CD4-positive, alpha-beta T cell treated with Interleukin-21 for 1 hour (primary cell): Measurements from ENCODE around the gene GLYAT.
A peak's percentile ranks its signal among the peaks of the same experiment; 100 is the strongest.

ENCODE experiments used
- DNase-seq: peaks from one replicate; pipeline ENCODE4 v3.0.0-alpha.2; 2020

GLYAT gene

DNA sequence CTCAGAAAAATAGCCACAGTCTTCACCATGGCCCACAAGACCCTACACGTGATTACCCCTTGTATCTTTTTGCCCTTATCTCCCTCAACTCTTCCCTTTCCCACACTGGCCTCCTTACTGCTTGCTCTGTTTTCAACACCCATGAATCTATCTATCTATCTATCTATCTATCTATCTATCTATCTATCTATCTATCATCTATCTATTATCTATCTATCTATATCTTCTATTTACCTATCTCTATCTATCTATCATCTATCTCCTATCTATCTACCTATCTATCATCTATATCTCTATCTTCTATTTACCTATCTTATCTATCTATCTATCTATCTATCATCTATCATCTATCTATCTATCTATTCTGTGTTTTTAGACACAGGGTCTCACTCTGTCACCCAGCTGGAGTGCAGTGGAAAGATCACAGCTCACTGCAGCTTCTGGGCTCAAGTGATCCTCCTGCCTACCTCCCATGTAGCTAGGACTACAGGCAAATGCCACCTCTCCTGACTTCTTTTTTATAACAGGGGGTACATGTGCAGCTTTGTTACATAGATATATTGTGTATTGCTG lies 55.1 kb downstream of the GLYAT start:
- no peak for DNase-seq

DNA sequence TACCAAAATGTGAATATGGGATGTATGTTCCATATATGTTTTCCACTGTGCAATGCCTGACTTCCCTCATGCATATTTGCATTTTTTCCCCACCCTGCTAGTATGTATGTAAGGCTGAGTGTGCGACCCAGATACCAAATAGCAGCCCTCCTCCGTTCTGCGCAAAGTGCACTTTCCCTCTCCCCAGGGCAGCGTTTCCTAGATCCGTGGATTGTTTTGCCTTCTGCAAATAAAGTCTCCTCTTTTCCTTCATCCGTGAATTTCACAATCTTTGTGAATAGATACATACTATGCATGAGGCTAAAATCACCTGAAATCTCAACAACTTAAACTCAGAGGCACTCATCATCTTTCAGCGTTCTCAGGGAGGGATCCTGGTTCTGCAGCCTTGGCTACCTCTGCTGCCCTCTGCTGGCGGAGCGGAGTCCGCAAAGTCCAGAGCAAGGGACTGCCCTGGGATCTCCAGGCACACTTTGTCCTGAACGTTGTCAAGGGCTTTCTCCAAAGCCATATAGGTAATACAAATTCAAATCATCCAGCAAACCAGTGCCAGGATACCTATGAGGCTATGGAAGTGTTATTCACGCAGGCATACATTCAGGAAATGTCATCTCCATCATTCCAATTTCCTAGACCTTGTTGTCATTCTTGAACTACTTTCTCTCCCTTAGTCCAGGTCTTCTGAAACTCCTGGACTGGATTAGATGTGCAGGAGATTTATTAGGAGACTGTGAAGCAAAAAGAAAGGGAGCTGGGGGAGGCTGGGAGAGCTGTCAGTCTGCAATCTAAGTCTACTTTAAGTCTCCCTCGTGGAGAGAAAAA lies 56.2 kb downstream of the GLYAT start:
- DNase-seq: peak; percentile 67

DNA sequence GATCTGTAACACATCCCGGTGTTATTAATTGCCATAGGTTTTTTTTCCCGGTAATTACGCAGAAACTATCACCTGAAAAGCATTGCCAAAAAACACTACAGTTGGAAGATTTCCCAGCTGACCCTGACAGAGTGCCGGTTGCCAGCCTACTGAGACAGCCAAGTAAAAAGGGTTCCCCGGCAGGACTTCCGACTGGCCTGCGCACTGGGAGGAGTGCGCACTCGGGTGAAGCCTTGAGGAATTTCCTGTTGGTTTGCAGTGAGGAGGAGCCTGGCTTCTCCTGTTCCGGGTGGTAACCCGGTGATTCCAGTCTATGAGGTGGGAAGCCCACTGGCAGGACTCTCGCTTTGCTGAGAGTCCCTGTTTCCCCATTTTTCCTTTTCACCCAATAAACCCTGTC lies 57.1 kb downstream of the GLYAT start:
- no peak for DNase-seq

DNA sequence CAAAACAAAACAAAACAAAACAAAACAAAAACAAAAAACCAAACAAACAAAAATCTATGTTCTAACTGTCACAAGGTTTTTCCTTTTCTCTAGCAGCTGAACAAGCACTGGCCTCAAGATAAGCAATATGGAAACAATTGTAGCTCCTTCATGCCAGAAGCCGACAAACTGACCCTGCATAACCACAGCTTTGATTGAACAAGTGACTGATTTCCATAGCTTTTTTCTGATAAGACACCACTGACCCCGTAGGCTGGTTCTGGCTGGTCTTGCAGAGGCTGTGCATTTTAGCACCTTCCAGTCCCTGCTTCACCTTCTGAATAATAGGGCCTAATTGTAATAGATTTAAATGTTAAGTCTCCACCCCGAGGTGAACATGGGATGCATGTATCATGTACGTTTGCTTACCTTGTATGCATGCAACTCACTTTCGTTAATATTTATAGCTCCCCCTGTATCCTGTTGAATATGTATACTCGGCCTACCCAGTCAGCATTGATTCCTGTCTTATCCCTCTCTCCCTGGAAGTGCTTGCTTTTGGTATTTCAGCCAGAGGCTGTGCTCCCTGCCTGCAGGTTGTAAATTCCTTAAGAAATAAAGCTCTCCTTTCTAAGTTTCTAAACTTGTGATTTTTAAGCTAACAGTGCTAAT lies 59.6 kb downstream of the GLYAT start:
- no peak for DNase-seq

DNA sequence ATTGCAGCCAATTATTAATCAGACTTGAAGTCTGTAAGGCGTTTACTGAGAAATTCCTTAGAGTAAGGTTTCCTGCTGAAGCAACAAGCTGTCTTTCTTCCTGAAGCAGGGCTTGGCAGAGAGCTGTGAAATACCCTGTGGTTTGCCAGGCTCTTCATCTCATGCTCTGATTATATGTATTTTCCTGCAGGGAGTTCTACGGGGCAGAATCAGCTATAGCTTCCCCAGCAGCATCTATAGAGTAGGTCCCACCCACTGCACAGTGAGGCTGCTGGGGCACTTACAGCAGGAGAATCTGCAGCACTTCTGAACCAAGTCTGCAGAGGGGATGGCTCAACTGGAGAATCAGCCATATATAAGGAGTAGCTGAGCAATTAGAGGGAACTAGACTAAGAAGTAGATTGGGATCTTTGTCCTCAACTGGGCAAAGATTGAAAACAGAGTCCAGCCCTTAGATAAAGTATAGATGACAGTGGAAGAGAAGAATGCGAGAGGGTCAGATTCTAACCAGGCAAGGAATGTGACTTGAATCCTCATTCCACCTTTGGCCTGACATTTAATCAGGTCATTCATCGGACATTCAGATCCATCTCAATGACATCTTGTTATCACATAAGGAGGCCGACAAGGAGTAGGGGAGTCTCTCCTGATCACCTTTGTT lies 71.7 kb downstream of the GLYAT start:
- no peak for DNase-seq

DNA sequence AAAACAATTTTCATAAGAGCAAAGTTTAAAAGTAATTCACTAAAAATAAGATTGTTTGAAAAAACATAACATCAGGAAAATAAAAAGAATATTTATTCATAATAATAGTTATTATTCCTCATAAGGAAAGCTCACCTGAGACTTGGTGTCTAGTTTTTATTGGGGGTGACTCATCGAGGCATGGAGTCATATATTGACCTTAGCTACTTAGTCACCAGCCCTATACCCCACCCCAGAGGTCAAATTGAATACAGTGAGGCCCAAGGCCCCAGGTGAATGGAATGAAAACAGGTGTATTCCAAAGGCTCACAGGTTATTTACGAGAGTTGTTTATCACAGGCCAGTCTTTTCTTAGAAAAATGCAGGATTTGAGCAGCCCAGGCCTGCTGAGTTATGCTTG lies 72.3 kb downstream of the GLYAT start:
- DNase-seq: no peak
